Measurements from ENCODE around the gene ACOT7.

Gene ACOT7

DNA sequence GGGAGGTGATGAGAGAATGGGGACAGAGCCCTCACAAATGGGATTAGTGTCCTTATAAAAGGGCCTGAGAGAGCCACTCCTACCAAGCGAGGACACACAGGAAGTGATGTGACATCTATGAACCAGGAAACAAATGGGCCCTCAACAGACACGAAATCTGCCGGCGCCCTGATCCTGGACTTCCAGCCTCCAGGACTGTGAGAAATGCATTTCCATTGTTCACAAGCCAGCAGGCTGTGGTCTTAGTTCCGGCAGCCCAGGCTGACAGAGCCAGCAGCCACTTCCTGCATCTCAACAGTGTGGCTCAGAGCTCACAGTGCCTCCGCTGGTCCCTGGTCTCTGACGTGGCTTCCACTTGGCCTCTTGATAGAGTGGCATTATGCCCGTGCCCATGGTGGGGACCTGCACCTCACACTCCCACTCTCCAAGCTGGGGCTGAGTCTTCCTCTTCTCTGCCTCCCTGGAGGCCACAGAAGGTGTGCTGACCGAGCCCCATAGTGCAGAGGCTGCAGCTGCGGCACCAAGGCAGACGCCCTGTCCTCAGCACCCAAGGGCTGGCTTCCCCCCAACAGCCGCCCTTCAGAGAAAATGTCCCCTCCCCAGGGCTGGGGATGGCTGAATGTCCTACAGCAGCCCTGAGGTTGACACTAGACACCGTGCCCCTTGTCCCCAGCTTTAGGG lies 44.9 kb downstream of the ACOT7 start:
- in situ Hi-C loops (cut with HindIII; ENCODE audit: low sequenced_read_pairs), result no loop called here

DNA sequence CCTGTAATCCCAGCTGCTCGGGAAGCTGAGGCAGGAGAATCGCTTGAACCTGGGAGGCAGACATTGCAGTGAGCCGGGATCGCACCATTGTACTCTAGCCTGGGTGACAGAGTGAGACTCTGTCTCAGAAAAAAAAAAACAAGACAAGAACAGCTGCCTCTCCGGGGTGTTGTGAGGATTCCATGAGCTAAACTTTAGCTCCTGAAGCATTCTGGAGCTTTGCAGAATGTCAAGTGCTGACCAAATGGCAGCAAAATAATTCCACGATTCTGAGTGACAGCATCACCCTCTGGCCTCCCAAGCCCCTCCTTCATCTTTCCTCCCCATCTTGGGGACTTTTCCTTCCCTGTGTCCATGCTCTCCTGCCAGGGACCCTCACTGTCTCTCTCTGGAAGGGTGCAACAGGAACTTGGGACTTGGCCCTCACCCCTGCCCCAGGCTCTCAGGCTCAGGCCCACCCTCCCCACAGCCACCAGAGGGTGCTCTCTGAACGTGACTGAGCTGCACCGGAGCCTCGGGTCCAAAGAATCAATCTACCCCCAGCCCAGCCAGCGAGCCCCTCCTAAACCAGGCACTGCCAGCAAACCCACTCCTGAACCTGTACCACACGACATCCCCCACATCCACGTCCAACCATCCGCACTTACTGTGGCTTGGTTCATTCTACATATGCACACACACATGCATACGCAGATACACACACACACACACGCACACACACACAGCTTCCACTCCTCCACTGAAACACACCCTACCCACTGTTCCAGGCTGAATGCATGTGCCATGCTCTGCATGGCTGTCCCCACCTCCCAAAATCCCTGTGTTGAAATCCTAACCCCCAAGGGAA lies 45.7 kb downstream of the ACOT7 start:
- in situ Hi-C loops (cut with HindIII; ENCODE audit: low sequenced_read_pairs), result no loop called here

DNA sequence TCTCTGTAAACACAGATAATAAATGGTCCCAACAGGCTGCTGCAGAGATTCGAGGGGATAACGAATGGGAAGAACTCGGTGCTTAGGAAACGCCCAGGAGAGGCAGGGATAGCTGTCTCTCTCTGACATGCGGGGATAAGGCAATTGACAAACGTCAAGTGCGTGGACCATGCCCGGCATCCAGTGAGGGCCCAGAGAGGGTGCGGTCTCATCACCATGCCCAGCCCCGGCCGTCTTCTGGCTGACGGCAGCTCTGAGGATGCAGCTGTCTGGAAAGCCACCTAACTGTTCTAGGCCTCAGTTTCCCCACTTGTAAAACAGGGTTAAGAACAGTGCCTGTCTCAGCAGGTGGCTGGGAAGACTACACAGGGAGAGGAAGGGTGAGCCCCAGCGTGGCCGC lies 48.1 kb downstream of the ACOT7 start:
- in situ Hi-C loops (cut with HindIII; ENCODE audit: low sequenced_read_pairs), result no loop called here

DNA sequence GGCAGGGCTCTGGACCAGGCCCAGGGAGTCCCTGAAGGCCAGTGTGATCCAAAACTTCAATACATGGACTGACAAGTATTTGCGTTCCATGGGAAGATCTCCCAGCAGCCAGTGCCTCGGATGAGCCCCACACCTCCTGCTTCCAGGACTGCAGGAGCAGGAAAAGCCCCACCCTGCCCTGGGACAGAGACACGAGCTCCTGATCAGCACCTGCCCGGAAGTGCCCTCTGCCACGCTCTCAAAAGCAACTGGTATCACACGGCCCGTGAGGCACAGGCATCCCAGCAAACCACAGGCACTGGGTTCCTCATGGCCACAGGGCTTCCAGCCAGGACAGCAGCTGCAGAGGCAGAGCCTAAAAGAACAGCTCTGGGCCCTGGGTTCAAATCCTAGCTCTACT lies 48.6 kb downstream of the ACOT7 start:
- in situ Hi-C loops (cut with HindIII; ENCODE audit: low sequenced_read_pairs), result no loop called here

DNA sequence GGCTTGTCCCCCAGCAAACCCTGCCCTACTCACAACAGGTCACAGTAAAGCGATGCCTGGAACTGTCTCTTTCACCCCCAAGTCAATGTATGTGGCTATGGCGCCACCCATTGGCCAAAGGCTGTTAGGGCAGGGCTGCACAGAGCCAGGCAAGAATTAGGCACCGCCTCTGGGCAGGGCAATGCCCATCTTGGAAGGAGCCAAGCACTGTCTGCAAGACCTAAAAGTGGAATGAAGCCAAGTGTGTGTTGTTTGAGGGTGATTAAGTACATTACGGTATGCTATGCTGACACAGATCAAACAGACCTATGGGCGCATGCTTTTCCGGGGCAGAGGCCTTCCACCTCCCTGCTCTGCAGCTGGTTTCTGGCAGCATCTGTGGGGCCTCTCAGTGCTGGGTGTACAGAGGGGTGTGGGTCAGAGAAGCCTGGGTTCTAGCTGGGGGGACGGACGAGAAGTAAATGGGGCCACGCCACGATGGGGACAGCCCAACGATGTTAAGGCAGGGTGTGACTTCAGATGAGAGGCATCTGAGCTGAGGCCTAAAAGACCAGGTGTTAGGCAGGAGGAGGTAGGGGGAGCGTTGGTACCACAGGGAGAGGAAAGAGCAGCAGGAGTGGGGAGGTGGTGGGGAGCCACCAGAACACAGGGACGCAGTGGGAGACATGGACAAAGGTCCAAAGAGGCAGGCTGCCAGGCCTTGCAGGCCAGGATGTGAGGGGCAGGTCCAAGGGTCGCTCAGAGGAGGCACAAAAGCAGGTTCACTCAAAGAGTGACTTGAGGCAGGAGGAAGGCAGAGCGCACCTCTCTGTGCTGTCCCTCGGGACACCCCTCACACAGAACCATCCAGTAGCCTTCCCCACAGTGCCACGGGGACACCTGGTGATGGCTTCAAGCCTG lies 49.8 kb downstream of the ACOT7 start:
- in situ Hi-C loops (cut with HindIII; ENCODE audit: low sequenced_read_pairs), result no loop called here

DNA sequence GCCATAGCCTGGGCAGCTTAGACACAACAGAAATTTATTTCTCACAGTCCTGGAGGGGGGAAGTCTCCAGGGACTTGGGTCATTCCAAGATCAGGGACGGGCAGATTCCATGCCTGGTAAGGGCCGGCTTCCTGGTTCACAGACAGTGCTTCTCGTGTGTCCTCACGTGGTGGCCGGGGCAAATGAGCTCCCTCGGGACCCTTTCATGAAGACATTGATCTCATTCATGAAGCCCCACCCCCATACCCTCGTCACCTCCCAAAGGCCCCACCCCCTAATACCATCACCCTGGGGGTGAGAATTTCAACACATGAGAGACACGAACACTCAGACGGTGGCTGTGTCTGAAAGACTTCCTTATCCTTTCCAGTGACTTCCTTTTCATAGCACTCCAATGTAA lies 51.5 kb downstream of the ACOT7 start:
- in situ Hi-C loops (cut with HindIII; ENCODE audit: low sequenced_read_pairs), result no loop called here

DNA sequence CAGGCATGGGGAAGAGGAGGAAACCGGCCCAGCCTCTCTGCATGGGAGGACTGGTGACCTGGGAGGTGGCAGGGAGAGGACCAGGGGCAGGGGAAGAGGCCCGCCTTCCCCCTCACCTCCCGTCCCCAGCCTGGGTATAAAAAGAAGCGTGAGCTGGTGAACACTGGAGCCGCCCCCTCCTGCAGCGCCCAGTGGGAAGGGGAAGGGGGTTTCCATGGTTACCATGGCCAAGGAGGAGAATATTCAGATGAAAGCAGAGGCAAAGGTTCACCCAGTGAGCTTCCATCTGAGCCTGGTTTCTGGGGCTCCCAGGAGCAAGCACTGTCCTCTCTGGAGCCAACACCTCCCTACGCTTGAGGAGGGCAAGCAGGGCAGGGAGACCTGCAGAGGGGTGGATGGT lies 54.9 kb downstream of the ACOT7 start:
- in situ Hi-C loops (cut with HindIII; ENCODE audit: low sequenced_read_pairs), result no loop called here

DNA sequence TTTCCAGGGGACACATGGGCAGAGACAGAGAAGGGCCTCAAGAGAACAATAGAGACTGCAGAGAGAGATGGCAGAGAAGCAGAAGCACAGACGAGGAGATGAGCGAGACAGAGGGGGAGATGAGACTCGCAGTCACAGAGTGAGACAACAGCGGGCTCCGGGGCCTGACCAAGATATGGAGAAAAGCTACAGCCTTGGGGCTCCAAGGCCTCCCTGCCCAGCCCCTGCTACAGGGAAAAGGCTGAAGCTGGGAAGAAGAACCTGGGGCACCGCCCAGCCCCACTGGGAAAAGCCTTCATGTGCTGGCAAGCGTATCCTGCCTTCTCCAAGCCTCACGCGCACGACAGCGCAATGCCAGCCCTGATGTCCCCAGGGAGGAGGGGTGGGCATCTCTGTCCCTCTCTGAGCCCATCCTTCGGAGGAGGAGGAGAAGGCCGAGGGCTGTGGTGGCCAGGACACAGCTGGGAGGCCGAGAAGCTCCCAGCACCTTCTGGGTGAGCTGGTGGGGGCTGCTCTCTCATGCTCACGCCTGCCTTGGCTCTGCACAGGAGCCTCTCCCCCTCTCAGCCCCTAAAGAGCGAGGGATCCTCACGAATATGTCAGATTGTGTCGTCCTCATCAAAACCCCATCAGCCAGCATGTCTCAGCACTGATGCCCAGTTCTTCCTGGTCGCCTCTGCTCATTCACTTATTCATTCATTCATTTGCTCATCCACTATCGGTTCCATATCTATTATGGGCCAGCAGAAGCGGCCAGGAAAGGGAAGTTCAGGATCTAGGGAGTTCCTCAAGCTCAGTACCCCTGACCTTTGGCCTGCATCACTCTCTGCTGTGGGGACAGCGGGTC lies 56.6 kb downstream of the ACOT7 start:
- in situ Hi-C loops (cut with HindIII; ENCODE audit: low sequenced_read_pairs), result no loop called here

DNA sequence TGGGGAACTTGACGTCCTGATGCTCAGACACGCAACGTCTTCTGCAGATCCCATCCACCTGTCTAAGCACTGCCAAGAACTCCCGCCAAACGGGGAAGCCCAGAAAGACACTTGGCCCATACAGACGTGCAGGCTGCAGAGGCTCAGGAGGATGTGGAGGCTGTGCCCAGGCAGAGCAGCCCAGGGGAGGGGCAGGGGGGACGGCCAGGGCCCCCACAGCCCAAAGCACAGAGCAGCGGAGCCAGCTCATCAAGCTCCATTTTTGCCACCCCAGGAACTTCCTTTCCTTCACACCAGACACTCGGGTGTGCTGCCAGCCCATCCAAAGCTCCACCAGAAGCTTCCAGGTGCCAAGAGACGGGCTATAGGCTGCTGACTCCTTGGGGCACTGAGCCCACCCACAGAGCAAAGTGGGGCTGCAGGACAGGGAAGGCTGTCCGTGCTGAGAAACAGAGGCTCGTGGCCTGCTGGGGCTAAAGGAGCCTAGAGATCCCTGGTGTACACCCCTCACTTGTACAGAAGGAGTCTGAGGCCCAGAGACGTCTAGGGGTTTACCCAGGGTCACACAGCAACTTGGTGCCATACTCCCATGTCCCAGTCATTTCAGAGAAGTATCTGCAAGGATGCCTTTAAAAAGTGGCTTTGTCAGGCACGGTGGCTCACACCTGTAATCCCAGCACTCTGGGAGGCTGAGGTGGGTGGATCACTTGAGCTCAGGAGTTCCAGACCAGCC lies 59.1 kb downstream of the ACOT7 start:
- in situ Hi-C loops (cut with HindIII; ENCODE audit: low sequenced_read_pairs), result no loop called here

DNA sequence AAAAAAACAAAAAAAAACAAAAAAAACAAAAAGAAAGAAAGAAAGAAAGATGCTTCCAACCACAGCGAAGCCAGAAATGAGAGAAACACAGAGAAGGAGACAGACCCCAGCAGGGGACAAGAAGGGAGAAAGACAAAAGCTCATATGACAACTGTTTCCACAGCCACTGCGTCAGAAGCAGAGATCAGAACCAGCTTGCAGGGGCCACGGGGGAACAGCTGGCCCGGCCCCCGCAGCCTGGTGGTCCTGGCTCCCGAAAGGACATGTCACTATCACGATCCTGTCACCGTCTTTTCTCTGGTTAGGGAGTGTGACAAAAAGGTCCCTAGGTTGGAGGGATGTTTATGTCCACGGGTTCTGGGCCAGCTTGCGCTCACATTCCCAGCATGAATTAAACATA lies 60.7 kb downstream of the ACOT7 start:
- in situ Hi-C loops (cut with HindIII; ENCODE audit: low sequenced_read_pairs), result no loop called here

DNA sequence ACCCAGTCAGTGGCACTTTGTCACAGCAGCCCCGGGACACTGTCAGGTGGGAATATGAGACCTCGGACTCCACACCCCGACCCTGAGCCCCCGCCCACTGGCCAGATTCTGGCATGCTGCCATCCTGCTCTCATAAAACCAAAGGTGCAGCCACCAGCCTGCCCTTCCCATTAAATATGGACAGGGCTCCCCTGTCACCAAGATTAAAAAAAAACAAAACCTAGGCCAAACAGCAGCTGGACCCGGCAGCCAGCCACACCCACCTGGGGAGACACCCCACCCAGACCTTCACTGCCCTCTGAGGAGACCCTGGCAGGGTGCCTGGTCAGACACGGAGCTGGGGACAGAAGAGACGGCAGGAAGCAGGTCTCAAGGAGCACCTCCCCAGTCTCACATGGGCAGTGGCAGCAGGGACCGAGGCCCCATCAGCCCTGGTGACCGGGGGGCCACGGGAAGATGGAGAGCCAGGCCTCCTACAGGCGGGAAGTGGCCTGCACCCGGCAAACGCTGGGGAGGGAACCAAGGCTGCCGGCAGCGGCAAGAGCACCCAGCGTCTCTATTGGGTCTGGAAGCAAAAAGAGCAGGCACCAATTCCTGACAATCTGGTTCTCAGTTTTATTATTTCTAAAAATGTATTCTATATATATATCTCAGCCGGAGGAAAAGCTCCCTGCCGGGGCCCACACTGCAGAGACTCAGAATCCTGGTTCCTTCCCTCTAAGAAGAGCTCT lies 61.9 kb downstream of the ACOT7 start:
- in situ Hi-C loops (cut with HindIII; ENCODE audit: low sequenced_read_pairs), result no loop called here

DNA sequence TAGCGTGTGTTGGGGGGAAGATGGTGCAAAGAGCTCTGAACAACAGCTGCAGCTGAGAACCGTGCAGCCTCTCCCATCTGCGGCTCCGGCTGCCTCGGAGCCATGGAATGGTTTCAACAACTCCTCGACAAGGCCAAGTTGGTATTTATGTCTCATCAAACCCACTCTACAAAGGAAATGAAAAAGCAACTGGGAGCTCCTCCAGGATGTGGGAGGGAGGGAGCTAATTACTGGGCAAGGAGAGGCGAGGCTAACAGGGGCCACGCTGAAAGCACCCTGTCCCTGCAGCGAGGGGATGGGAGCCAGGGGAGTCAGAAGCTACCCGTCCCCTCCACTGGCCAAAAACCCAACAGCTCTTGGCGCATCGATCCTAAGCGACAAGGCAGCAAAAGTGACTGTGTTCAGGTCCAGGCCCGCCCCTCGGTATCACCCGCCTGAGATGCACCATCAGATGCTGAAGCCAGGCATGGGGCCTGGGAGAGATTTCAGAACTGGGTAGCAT lies 63.1 kb downstream of the ACOT7 start:
- in situ Hi-C loops (cut with HindIII; ENCODE audit: low sequenced_read_pairs), result no loop called here

DNA sequence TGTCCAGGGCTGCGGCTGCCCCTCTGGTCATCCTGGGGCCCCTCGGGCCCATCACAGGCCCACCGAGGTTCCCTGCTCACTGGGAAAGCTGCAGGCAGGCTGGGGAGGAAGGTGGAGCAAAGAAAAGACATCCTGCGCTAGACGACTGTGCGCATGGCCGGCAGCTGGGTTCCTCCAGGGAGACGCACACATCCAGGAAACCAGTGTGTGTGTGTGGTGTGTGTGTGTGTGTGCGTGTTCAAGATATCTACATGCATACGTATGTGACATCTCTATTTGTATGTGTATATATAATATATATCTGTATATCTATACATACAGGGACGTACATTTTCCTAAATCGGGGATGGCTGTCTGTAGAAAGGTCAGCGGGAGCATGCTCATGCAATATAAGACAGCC lies 63.7 kb downstream of the ACOT7 start:
- in situ Hi-C loops (cut with HindIII; ENCODE audit: low sequenced_read_pairs), result no loop called here

DNA sequence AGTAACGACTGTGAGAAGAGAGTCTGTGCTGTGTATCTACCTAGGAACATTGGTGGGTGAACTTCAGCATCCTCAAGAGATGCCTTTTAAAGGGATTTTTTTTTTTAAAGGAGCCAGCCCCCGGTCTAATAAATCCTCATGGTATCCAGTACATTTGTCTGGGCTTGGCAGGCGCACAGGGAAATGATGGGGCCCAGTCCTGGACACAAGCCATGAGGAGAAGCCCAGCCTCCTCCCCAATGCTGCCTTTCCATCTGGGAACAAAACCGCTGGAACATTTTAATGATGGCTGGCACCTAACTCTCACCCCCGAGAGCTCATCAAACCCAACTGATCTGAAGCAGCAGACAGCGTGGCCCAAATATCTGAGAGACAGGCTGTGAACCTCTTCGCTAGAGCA lies 64.2 kb downstream of the ACOT7 start:
- in situ Hi-C loops (cut with HindIII; ENCODE audit: low sequenced_read_pairs), result no loop called here

DNA sequence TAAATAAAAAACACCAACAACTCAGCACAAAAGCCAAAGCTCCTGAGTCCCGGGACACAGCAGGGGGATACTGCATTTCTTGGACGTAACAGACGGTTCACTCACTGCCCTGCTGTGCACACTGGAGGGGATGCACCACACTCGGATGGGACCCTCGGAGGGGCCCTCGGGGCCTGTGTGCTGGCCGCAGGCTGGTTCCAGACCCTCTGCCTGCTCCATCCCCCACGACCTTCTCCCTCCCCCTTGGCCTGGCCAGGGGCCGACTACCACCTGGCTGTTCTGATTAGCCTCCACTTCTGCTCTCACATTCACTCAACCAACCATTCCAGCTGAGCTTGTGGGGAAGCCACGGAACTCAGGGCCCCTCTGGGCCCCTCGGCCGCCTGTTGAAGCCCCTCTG lies 64.9 kb downstream of the ACOT7 start:
- in situ Hi-C loops (cut with HindIII; ENCODE audit: low sequenced_read_pairs), result no loop called here

DNA sequence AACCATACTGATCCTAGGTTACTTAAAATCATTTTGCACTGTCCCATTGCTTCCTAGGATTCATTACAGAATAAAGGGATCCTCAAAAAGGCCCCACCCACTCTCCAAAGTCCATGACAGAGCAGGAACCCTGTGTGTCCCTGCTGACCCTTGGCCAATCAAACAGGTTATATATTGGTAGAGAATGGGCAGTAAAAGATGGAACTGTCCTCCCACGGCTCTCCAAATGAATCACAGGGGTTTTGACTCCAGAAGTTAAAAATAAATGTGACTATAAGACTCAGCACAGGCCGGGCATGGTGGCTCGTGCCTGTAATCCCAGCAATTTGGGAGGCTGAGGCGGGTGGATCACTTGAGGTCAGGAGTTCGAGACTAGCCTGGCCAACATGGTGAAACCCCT lies 65.5 kb downstream of the ACOT7 start:
- in situ Hi-C loops (cut with HindIII; ENCODE audit: low sequenced_read_pairs), result no loop called here

DNA sequence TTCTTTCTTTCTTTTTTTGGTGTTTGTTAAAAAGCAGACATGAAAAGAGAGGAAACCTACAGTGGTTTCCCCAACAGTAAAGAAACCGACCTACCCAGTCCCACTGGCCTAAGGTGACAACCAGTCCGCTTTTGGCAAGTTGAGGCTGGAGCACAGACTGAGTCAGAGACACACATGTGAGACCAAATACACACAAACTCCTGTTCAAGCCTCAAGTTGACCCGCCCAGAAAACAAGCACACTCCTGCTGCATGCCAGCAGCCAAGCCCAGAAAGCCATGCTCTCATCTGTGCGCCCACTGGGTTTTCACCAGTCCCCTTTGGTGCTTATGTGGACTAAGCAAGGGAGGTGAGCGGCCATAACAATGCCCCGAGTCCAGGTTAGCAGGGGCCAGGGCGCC lies 68.1 kb downstream of the ACOT7 start:
- in situ Hi-C loops (cut with HindIII; ENCODE audit: low sequenced_read_pairs), result no loop called here

DNA sequence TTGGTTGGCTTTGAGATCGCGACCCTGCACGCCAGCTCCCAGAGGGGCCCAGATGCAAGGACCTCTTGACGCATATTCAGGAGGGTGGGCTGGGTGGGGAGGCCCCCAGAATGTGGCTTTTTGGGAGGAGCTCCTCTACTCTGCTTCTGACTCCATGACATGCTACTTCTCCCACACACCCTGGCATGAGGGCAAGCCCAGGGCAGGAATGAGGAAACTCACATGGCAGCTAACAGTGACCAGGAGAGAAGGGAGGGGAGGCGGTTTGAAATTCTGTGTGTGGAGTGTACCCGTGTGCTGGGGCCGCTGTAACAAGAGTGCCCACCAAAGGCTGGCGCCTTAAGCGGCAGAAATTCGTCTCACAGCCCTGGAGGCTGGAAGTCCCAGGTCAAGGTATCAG lies 71.4 kb downstream of the ACOT7 start:
- in situ Hi-C loops (cut with HindIII; ENCODE audit: low sequenced_read_pairs), result no loop called here

DNA sequence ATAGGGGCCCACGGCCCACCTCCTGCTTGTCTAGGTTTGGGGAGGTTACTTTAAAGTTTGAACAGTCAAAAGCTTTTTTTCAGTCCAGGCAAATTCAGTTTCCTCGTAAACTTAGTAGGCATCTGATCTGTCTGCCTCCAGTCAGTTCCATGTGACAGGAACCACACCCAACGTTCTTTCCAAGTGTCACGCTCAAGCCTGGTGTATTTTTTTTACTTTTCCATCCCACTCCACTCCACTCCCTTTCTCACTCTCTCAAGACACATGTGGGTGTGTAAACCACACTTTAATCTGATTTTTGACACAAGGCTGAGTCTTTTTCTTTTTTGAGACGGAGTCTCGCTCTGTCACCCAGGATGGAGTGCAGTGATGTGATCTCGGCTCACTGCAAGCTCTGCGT lies 72.4 kb downstream of the ACOT7 start:
- in situ Hi-C loops (cut with HindIII; ENCODE audit: low sequenced_read_pairs), result no loop called here

Measured in DLD1 (cell line).